SH-SY5Y (cell line): ENCODE data around the gene SLC30A1.

Experiments used
- GATA2 ChIP-seq: IDR thresholded peaks from 2 replicates; pipeline ENCODE4 v1.6.1; 2011; ENCODE audit warnings: mild to moderate bottlenecking, low read depth, low read length
- GATA3 ChIP-seq: IDR thresholded peaks from 2 replicates; pipeline ENCODE4 v1.6.1; 2011; ENCODE audit warnings: low read depth, mild to moderate bottlenecking, low read length, moderate library complexity

Gene SLC30A1

GRCh38 chr1:211549092-211549711 lies 29.8 kb downstream of the SLC30A1 start:
- TF ChIP-seq GATA3 (no peak), GATA2 (no peak)

GRCh38 chr1:211548321-211549091 lies 30.5 kb downstream of the SLC30A1 start:
- TF ChIP-seq GATA2 (no peak), GATA3 (no peak)

- TF ChIP-seq GATA2 (no peak), GATA3 (no peak)
Observed at GRCh38 chr1:211547710-211548109, 31.3 kb downstream of the SLC30A1 start.

- TF ChIP-seq GATA3, result no peak
- TF ChIP-seq GATA2, result no peak
Observed at GRCh38 chr1:211546543-211546942, 32.4 kb downstream of the SLC30A1 start.

GRCh38 chr1:211543025-211543424 lies 35.9 kb downstream of the SLC30A1 start:
- TF ChIP-seq GATA3 (no peak), GATA2 (no peak)

GRCh38 chr1:211541720-211542477 lies 37.1 kb downstream of the SLC30A1 start:
- no peak for TF ChIP-seq GATA2
- no peak for TF ChIP-seq GATA3

- no peak for TF ChIP-seq GATA2
- no peak for TF ChIP-seq GATA3
Observed at GRCh38 chr1:211541278-211541677, 37.7 kb downstream of the SLC30A1 start.

GRCh38 chr1:211538287-211538686 lies 40.7 kb downstream of the SLC30A1 start:
- TF ChIP-seq GATA2, result no peak
- no peak for TF ChIP-seq GATA3

GRCh38 chr1:211537253-211537652 lies 41.7 kb downstream of the SLC30A1 start:
- TF ChIP-seq GATA2, result no peak
- TF ChIP-seq GATA3, result no peak

- TF ChIP-seq GATA2, result no peak
- TF ChIP-seq GATA3, result no peak
Observed at GRCh38 chr1:211536606-211537005, 42.4 kb downstream of the SLC30A1 start.

GRCh38 chr1:211535346-211535745 lies 43.6 kb downstream of the SLC30A1 start:
- no peak for TF ChIP-seq GATA2
- no peak for TF ChIP-seq GATA3

- TF ChIP-seq GATA2 (no peak), GATA3 (no peak)
Observed at GRCh38 chr1:211534545-211535291, 44.2 kb downstream of the SLC30A1 start.

GRCh38 chr1:211532088-211532444 lies 46.9 kb downstream of the SLC30A1 start:
- TF ChIP-seq GATA2, result no peak
